HEK293 (cell line): ENCODE results near the gene UPB1.
A peak's percentile ranks its signal among the peaks of the same experiment; 100 is the strongest.

Experiments used
- CTCF ChIA-PET: fragments of 350-600 bp; formaldehyde crosslinking; extraction: SDS; loops from one replicate; lab custom pipeline; 2021; ENCODE audit warnings: antibody characterized with exemption; lab: Yijun Ruan, JAX
- POLR2A ChIA-PET: fragments of 300-600 bp; formaldehyde crosslinking; extraction: SDS; loops from one replicate; lab custom pipeline; 2020; ENCODE audit warnings: antibody characterized with exemption, inconsistent platforms; lab: Yijun Ruan, JAX
- H3K27ac ChIP-seq: fragments of 200-500 bp; sonication (Bioruptor generic); 2 replicates; pipeline ENCODE4 v1.5.1; 2014; ENCODE audit warnings: low read depth, low read length, control low read depth, inconsistent platforms; ENCODE audit errors: extremely low read depth
- H3K36me3 ChIP-seq, 2 experiments: fragments of 200-500 bp in 1 of 2; sonication (Bioruptor generic) in 1 of 2; 1 replicate in 1 of 2; 2 replicates in 1 of 2; pipeline ENCODE4 v1.5.1; 2014 to 2017; ENCODE audit warnings: inconsistent platforms in 2 of 2, low read length in 2 of 2; ENCODE audit not compliant: control insufficient read depth in 2 of 2, insufficient read depth in 1 of 2
- H3K4me1 ChIP-seq: fragments of 200-500 bp; sonication (Bioruptor generic); 2 replicates; pipeline ENCODE4 v1.5.1; 2014; ENCODE audit warnings: mild to moderate bottlenecking, low read length, inconsistent platforms; ENCODE audit not compliant: control insufficient read depth, insufficient read depth
- H3K4me3 ChIP-seq: 2 replicates; pipeline ENCODE4 v1.5.1; 2011; ENCODE audit warnings: low read depth, mild to moderate bottlenecking, control low read depth, low read length, moderate library complexity
- H3K9me3 ChIP-seq: fragments of 200-500 bp; sonication (Bioruptor generic); 2 replicates; pipeline ENCODE4 v1.5.1; 2014; ENCODE audit warnings: low read depth, low read length, inconsistent platforms; ENCODE audit not compliant: control insufficient read depth, insufficient read depth
- GLI2 ChIP-seq: fragments of 450-650 bp; formaldehyde crosslinking; IDR thresholded peaks from 2 replicates; pipeline ENCODE4; 2017; ENCODE audit warnings: missing biosample characterization, missing genetic modification characterization, low read depth, borderline replicate concordance
- HOXC10 ChIP-seq: sonication (generic); formaldehyde crosslinking; IDR thresholded peaks from 2 replicates; pipeline ENCODE4 v1.8.1; 2023; ENCODE audit warnings: mild to moderate bottlenecking, missing genetic modification reagents
- KLF1 ChIP-seq: fragments of 450-650 bp; formaldehyde crosslinking; IDR thresholded peaks from 2 replicates; pipeline ENCODE4 v1.5.1; 2016; ENCODE audit warnings: missing biosample characterization, missing genetic modification characterization
- OSR2 ChIP-seq: fragments of 450-650 bp; formaldehyde crosslinking; IDR thresholded peaks from 2 replicates; pipeline ENCODE4 v1.5.1; 2016; ENCODE audit warnings: missing biosample characterization, missing genetic modification characterization
- RBAK ChIP-seq: fragments of 450-650 bp; formaldehyde crosslinking; IDR thresholded peaks from 2 replicates; pipeline ENCODE4 v1.5.1; 2016; ENCODE audit warnings: missing biosample characterization, missing genetic modification characterization
- SCRT1 ChIP-seq: fragments of 450-650 bp; formaldehyde crosslinking; IDR thresholded peaks from 2 replicates; pipeline ENCODE4 v1.5.1; 2016; ENCODE audit warnings: missing biosample characterization, missing genetic modification characterization, borderline replicate concordance
- SCRT2 ChIP-seq: fragments of 450-650 bp; formaldehyde crosslinking; IDR thresholded peaks from 2 replicates; pipeline ENCODE4 v1.5.1; 2016; ENCODE audit warnings: missing biosample characterization, missing genetic modification characterization
- ZBTB1 ChIP-seq: fragments of 450-650 bp; formaldehyde crosslinking; IDR thresholded peaks from 2 replicates; pipeline ENCODE4 v1.5.1; 2016; ENCODE audit warnings: missing biosample characterization, missing genetic modification characterization
- ZBTB20 ChIP-seq: fragments of 450-650 bp; formaldehyde crosslinking; IDR thresholded peaks from 2 replicates; pipeline ENCODE4 v1.5.1; 2016; ENCODE audit warnings: missing biosample characterization, missing genetic modification characterization
- ZFP69B ChIP-seq: fragments of 450-650 bp; formaldehyde crosslinking; IDR thresholded peaks from 2 replicates; pipeline ENCODE4 v1.5.1; 2016; ENCODE audit warnings: missing biosample characterization, missing genetic modification characterization
- ZIC2 ChIP-seq: fragments of 450-650 bp; formaldehyde crosslinking; IDR thresholded peaks from 2 replicates; pipeline ENCODE4 v1.5.1; 2016; ENCODE audit warnings: missing biosample characterization, missing genetic modification characterization
- ZNF133 ChIP-seq: fragments of 450-650 bp; formaldehyde crosslinking; IDR thresholded peaks from 2 replicates; pipeline ENCODE4 v1.5.1; 2016; ENCODE audit warnings: missing biosample characterization, missing genetic modification characterization
- ZNF433 ChIP-seq: fragments of 450-650 bp; formaldehyde crosslinking; IDR thresholded peaks from 2 replicates; pipeline ENCODE4 v1.5.1; 2016; ENCODE audit warnings: missing biosample characterization, missing genetic modification characterization, low read depth
- ZNF555 ChIP-seq: fragments of 450-650 bp; formaldehyde crosslinking; conservative IDR thresholded peaks from 2 replicates; pipeline ENCODE4 v1.5.1; 2017; ENCODE audit warnings: missing biosample characterization, mild to moderate bottlenecking, missing genetic modification characterization, inconsistent platforms
- ZNF600 ChIP-seq: fragments of 450-650 bp; formaldehyde crosslinking; IDR thresholded peaks from 2 replicates; pipeline ENCODE4 v1.5.1; 2016; ENCODE audit warnings: missing biosample characterization, missing genetic modification characterization
- ZNF660 ChIP-seq: fragments of 450-650 bp; IDR thresholded peaks from 2 replicates; pipeline ENCODE4 v1.5.1; 2018; ENCODE audit warnings: missing biosample characterization, mild to moderate bottlenecking, missing genetic modification characterization
- TF ChIP-seq, protein P1 (sequence below): fragments of 450-650 bp; formaldehyde crosslinking; IDR thresholded peaks from 2 replicates; pipeline ENCODE4 v1.5.1; 2016; ENCODE audit warnings: missing biosample characterization, missing genetic modification characterization, low read depth
- TF ChIP-seq, protein P2 (sequence below): fragments of 450-650 bp; formaldehyde crosslinking; IDR thresholded peaks from 2 replicates; pipeline ENCODE4 v1.5.1; 2016; ENCODE audit warnings: missing biosample characterization, missing genetic modification characterization
- TF ChIP-seq, protein P3 (sequence below): fragments of 450-650 bp; formaldehyde crosslinking; IDR thresholded peaks from 2 replicates; pipeline ENCODE4 v1.5.1; 2017; ENCODE audit warnings: missing biosample characterization, missing genetic modification characterization
- TF ChIP-seq, protein P4 (sequence below): fragments of 450-650 bp; IDR thresholded peaks from 2 replicates; pipeline ENCODE4 v1.5.1; 2018; ENCODE audit warnings: missing biosample characterization, missing genetic modification characterization

The UPB1 gene

DNA sequence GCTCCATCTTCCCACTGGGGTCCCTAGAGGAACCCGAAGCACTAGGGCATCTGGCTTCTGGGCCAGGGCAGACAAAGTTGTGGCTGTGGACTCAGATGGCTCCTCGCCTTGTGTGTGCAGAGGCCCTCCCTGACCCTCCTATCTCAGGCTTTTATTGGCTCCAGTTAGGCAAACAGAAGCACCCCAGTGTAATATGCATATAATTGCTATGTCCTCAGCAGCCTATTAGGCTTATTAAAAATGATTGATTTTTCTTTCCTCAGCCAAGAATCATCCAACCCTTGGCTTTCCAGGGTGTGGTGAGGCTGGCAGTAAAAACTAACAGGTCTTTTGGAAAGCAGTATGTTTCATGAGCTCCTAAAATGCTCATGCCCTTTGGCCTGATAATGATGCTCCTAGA lies 22.3 kb downstream of the UPB1 start (continued):
- TF ChIP-seq, protein P1, sequence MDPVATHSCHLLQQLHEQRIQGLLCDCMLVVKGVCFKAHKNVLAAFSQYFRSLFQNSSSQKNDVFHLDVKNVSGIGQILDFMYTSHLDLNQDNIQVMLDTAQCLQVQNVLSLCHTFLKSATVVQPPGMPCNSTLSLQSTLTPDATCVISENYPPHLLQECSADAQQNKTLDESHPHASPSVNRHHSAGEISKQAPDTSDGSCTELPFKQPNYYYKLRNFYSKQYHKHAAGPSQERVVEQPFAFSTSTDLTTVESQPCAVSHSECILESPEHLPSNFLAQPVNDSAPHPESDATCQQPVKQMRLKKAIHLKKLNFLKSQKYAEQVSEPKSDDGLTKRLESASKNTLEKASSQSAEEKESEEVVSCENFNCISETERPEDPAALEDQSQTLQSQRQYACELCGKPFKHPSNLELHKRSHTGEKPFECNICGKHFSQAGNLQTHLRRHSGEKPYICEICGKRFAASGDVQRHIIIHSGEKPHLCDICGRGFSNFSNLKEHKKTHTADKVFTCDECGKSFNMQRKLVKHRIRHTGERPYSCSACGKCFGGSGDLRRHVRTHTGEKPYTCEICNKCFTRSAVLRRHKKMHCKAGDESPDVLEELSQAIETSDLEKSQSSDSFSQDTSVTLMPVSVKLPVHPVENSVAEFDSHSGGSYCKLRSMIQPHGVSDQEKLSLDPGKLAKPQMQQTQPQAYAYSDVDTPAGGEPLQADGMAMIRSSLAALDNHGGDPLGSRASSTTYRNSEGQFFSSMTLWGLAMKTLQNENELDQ (tag by site-specific recombination) = no peak
- TF ChIP-seq, protein P2, sequence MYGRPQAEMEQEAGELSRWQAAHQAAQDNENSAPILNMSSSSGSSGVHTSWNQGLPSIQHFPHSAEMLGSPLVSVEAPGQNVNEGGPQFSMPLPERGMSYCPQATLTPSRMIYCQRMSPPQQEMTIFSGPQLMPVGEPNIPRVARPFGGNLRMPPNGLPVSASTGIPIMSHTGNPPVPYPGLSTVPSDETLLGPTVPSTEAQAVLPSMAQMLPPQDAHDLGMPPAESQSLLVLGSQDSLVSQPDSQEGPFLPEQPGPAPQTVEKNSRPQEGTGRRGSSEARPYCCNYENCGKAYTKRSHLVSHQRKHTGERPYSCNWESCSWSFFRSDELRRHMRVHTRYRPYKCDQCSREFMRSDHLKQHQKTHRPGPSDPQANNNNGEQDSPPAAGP = peak; percentile 98
- TF ChIP-seq OSR2 (peak; percentile 77), KLF1 (tag by site-specific recombination) (peak; percentile 85), GLI2 (tag by site-specific recombination) (0 out of 2 replicates have a peak, but pooled peaks have one; percentile 37), ZIC2 (no peak), ZNF133 (tag by site-specific recombination) (no peak)

GRCh38 chr22:24518228-24518627 lies 23.1 kb downstream of the UPB1 start:
- CTCF ChIA-PET = interaction anchor here (0.6 to 1.4 kb wide), 2 partner anchors 13 to 97 kb away, joined by 3 to 4 read pairs; no protein-coding TSS in a partner anchor
- TF ChIP-seq ZFP69B (no peak), SCRT1 (tag by site-specific recombination) (peak; percentile 95), HOXC10 (CRISPR knock-in tag) (no peak), SCRT2 (tag by site-specific recombination) (peak; percentile 92), RBAK (tag by site-specific recombination) (no peak)
- TF ChIP-seq, all 188 proteins: peak for 2
- Histone ChIP-seq H3K27ac (no peak overlapping the region), H3K9me3 (no peaks in the 10 kb centered on the region), H3K36me3 (no peaks in the 10 kb centered on the region), H3K4me3 (no peak overlapping the region), H3K4me1 (peaks cover 7% of the 10 kb centered on the region)
- POLR2A ChIA-PET = no interaction called here

DNA sequence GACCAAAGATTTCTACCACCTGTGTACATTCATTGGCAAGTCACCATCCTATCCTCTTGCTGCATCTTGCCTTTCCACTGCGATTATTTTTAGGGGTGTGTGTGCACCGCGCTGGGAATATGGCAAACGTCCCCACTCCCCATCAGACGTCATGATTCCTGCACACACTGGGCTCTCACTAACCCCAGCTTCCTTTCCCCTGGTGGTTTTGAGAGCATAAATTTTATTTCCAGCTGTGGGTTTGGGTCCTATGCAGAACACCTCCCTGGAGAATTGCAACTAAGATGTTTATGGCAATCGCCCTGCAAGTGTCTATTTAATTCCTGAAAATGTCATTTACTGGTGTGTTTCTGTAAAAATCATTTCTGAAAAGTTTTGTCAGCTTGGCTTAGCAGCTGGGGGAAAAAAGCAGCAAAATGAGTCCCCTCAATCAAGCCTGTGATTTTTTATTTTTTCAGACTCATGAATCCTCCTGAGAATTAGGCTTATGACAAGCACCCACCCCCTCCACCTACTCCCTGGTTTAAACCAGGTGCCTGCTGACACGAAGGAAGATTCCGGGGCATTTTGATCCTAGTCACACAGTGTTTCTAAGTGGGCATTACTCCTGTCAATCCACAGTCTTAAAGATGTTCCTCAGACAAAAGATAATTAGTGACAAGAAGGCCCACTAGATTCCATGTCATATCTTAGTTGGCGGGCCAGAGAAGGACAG lies 23.8 kb downstream of the UPB1 start:
- Histone ChIP-seq H3K27ac (no peak overlapping the region), H3K36me3 (no peaks in the 10 kb centered on the region), H3K4me3 (no peak overlapping the region), H3K9me3 (no peaks in the 10 kb centered on the region), H3K4me1 (peaks cover 7% of the 10 kb centered on the region)
- ChIA-PET POLR2A (no interaction called here), CTCF (interaction anchor here (0.8 kb wide), 2 partner anchors 16 to 97 kb away, joined by 3 read pairs; no protein-coding TSS in a partner anchor)
- TF ChIP-seq ZNF600 (tag by site-specific recombination) (no peak), ZNF660 (tag by site-specific recombination) (no peak), ZBTB1 (no peak), ZNF555 (tag by site-specific recombination) (no peak), ZBTB20 (no peak), SCRT2 (tag by site-specific recombination) (no peak), ZNF433 (tag by site-specific recombination) (no peak)
- TF ChIP-seq, protein P1 (tag by site-specific recombination) = no peak
- TF ChIP-seq, protein P3, sequence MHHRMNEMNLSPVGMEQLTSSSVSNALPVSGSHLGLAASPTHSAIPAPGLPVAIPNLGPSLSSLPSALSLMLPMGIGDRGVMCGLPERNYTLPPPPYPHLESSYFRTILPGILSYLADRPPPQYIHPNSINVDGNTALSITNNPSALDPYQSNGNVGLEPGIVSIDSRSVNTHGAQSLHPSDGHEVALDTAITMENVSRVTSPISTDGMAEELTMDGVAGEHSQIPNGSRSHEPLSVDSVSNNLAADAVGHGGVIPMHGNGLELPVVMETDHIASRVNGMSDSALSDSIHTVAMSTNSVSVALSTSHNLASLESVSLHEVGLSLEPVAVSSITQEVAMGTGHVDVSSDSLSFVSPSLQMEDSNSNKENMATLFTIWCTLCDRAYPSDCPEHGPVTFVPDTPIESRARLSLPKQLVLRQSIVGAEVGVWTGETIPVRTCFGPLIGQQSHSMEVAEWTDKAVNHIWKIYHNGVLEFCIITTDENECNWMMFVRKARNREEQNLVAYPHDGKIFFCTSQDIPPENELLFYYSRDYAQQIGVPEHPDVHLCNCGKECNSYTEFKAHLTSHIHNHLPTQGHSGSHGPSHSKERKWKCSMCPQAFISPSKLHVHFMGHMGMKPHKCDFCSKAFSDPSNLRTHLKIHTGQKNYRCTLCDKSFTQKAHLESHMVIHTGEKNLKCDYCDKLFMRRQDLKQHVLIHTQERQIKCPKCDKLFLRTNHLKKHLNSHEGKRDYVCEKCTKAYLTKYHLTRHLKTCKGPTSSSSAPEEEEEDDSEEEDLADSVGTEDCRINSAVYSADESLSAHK (tag by site-specific recombination) = no peak
- TF ChIP-seq, protein P4, sequence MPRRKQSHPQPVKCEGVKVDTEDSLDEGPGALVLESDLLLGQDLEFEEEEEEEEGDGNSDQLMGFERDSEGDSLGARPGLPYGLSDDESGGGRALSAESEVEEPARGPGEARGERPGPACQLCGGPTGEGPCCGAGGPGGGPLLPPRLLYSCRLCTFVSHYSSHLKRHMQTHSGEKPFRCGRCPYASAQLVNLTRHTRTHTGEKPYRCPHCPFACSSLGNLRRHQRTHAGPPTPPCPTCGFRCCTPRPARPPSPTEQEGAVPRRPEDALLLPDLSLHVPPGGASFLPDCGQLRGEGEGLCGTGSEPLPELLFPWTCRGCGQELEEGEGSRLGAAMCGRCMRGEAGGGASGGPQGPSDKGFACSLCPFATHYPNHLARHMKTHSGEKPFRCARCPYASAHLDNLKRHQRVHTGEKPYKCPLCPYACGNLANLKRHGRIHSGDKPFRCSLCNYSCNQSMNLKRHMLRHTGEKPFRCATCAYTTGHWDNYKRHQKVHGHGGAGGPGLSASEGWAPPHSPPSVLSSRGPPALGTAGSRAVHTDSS (tag by site-specific recombination) = no peak
- TF ChIP-seq, all 188 proteins: peak for 0
